Measurements from ENCODE around the gene MATCAP1.

DNA sequence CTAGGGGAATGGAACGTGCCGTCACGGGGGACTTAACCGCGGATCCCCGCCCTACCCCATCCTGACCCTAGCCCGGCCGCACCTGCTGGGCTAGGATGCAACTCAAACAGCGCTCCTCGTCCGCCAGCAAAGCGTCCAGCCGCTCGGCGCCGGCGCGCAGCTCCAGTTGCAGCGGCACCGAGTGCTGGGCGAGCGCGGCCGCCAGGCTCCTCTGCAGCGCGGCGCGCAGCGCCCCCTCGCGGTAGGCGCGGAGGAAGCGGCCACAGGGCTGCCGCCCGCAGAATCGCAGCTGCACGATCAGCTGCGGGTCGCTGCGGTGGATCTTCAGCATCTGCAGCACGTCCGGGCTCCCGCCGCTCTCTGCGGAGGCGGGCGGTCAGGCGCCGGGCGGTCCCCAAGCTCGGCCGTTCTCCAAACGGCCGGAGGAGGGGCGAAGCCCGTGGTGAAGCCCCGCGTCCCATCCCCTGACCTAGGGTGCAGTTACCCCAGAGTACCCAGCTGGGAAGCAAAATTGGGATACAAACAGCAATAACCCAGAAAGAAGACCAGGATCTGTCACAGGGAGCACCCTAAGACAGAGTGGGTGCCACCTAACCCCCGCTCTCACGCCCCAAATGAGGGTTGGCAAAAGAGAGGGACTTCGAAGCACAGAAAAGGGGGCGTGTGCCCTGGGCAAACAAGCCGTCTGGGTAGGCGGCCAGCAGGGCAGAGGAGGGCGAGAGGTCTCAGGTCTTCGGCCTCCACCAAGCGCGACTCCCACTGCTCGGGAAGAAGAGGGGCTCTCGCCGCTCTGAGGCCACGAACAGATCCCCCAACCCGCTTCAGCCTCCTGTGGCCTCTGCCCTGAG, 28.2 kb downstream of the MATCAP1 start:
- TF ChIP-seq, protein P1, sequence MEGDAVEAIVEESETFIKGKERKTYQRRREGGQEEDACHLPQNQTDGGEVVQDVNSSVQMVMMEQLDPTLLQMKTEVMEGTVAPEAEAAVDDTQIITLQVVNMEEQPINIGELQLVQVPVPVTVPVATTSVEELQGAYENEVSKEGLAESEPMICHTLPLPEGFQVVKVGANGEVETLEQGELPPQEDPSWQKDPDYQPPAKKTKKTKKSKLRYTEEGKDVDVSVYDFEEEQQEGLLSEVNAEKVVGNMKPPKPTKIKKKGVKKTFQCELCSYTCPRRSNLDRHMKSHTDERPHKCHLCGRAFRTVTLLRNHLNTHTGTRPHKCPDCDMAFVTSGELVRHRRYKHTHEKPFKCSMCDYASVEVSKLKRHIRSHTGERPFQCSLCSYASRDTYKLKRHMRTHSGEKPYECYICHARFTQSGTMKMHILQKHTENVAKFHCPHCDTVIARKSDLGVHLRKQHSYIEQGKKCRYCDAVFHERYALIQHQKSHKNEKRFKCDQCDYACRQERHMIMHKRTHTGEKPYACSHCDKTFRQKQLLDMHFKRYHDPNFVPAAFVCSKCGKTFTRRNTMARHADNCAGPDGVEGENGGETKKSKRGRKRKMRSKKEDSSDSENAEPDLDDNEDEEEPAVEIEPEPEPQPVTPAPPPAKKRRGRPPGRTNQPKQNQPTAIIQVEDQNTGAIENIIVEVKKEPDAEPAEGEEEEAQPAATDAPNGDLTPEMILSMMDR (conservative IDR thresholded peaks at IDR 0.05; ENCODE audit: low read depth, low read length): peak; percentile 75
- no peak for TF ChIP-seq EZH2 (IDR thresholded peaks at IDR 0.05; ENCODE audit: borderline replicate concordance, low read depth, low read length, poor library complexity, severe bottlenecking)
